ENCODE measurements around the gene CPM. TPM values are rescaled to one million over a fixed set of nuclear protein-coding genes. Genes with fewer than 3 reads are reported as not detected.
"Not testable (repeated sequence)": the region's sequence is repeated elsewhere in the genome, so short reads cannot be mapped to it uniquely, and the experiment has no call there.

Gene CPM
- total RNA-seq, 4 donors from 2014 or later = 233 to 478 (median 301) TPM

DNA sequence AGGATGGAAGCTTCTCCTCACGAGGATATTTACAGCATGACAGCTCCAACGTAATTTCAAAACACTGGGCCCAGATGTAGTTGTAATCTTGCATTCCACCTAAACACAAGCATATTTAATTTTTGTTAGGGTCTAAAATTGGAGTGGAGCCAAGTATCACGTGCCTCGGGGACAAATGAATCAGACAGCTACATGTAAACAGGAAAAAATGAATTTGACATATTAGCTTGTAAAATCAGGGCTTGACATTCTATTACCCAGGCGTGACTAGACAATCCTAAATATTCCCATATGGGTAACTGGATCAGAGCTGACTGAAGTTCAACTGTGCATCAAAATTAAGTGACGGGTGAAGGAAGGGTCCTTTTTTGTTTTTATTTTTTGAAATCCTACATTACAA is 66.0 kb downstream of the CPM start:
- DNase-seq (ENCODE audit: low spot score) (no peak), ATAC-seq (ENCODE audit: low FRiP score) (no peak)
- TF ChIP-seq, protein P1, sequence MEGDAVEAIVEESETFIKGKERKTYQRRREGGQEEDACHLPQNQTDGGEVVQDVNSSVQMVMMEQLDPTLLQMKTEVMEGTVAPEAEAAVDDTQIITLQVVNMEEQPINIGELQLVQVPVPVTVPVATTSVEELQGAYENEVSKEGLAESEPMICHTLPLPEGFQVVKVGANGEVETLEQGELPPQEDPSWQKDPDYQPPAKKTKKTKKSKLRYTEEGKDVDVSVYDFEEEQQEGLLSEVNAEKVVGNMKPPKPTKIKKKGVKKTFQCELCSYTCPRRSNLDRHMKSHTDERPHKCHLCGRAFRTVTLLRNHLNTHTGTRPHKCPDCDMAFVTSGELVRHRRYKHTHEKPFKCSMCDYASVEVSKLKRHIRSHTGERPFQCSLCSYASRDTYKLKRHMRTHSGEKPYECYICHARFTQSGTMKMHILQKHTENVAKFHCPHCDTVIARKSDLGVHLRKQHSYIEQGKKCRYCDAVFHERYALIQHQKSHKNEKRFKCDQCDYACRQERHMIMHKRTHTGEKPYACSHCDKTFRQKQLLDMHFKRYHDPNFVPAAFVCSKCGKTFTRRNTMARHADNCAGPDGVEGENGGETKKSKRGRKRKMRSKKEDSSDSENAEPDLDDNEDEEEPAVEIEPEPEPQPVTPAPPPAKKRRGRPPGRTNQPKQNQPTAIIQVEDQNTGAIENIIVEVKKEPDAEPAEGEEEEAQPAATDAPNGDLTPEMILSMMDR (IDR thresholded peaks at IDR 0.05) = no peak

DNA sequence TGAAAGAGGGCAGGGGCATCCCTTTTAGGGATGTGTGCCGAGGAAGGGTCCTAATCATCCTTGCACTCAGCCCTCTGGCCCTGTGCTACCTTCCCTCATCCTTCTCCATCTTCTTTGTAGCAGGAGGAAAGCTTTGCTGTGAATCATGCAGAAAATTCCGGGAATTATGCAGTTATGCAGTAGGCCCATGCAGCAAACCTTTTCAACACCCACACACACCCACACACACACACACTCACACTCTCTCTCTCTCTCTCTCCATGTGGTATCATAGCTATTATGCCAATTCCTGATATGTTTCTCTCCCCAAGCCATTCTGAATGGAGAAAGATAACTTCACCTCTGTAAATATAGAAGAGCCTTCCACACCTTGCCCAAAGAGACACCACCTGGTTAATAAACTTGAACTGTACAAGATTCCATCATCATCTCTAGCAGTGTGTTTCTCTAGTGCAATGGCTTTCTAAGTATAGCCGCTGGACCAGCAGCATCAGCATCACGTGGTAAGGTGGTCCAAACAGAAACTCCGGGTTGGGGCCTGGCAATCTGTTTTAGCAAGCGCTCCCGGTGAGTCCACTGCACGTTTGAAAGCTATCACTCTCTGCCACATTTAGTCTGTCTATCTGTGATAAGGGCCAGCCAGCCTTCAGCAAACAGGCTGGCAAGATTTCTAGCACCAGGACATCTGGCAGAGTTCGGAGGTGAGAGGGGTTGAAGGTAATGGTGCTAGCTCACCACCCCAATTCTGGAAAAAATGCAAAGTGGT is 67.4 kb downstream of the CPM start:
- ATAC-seq (ENCODE audit: low FRiP score) (no peak), DNase-seq (ENCODE audit: low spot score) (no peak)
- TF ChIP-seq, protein P1 (IDR thresholded peaks at IDR 0.05) = no peak

DNA sequence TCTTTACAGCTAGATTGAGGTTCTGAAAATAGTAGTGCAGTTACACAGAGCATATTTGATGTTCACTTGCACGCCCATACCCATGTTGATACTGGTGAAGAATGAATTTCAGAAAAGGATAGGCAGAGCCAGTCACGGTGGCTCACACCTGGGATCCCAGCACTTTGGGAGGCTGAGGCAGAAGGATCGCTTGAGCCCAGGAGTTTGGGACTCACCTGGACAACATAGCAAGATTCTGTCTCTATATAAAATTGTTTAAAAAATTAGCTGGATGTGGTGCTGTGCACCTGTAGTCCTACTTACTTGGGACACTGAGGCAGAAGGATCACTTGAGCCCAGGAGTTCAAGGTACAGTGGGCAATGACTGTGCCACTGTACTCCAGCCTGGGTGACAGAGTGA is 68.4 kb downstream of the CPM start:
- TF ChIP-seq, protein P1 (IDR thresholded peaks at IDR 0.05) = no peak
- ATAC-seq (ENCODE audit: low FRiP score) (no peak), DNase-seq (ENCODE audit: low spot score) (no peak)

DNA sequence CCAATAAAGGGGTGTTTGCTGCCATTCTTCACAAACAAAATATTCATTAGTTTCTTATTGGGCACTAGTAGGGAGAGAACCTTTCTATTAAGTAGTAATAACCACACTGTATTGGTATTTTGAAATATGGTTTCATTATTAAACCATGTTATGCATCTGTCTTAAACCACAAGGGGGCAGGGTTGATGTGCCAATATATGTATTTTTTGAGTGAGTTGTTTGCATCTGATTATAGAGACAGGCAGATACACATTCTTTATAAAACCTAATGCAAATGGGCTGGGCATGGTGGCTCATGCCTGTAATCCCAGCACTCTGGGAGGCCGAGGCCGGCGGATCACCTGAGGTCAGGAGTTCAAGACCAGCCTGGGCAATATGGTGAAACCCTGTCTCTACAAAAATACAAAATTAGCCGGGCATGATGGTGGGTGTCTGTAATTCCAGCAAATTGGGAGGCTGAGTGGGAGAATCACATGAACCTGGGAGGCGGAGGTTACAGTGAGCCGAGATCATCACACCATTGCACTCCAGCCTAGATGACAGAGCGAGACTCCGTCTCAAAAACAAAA is 69.0 kb downstream of the CPM start:
- not testable (repeated sequence) for ATAC-seq (ENCODE audit: low FRiP score); DNase-seq (ENCODE audit: low spot score)

DNA sequence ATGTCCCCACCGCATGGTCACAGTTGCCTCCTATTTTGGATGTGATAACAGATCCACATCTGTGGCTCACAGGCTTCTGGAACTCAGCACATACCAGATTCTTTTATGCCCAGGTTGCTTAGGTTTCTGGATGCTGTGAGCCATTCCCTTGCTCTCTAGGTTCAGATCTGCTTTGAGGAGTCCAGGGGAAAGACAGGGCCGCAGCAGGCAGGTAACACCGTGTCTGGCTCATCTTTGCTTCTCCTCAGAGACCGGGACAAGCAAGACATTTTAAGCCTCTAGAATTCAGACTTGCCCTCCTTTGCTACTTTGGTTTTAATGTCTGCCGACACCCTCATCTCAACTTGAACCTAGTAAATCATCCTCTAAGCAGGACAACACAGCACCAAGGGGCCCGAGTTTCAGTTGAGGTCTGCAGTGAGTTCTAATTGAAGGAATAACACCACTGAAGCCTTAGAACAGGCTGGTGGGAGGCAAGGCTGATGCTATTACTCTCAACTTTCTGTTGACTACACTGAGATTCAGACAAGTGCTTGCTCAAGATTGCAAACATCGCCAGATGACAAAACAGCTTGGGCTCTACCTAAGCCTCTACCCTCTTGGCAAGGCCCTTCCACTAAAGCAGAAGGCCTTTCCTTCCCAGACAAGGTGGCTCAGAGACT is 69.7 kb downstream of the CPM start:
- TF ChIP-seq, protein P1 (IDR thresholded peaks at IDR 0.05) = no peak
- ATAC-seq (ENCODE audit: low FRiP score) (no peak), DNase-seq (ENCODE audit: low spot score) (no peak)

DNA sequence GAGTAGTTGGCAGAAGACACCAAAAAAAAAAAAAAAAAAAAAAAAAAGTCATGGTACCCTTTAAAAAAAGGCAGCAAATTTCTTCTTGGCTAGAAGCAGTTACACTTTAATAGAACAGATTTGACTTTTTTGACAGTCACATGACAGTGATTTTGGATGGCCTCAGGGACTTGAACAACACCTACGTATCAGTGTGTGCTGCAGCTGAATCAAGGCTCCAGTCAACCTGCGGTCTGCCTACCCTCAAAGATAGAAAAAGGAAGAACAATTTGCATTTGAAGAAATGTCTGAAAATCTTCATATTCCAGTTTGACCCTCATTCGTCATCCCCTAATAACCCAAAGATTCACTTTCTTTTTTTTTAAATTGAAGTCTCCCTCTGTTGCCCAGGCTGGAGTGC is 71.1 kb downstream of the CPM start:
- ATAC-seq (ENCODE audit: low FRiP score) = no peak
- no peak for DNase-seq (ENCODE audit: low spot score)
- TF ChIP-seq, protein P1 (IDR thresholded peaks at IDR 0.05) = no peak

DNA sequence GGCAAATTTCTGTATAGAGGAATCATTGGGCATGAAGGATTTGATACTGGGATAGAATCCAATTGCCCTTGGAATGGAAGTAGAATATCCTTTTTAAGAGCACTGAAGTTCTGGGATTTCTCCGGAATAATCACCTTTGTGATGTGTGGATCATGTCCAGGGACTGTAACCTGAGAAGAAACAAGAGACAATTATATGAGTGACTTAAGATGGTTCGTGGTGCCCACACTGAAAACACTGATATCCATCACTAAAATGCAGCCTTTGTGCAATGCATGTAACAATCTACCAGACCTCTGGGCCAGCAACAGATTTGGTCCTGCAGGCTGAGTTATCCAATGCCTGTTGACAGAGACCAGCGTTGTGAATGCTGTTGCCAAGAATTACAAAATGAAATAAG is 76.5 kb downstream of the CPM start:
- no peak for DNase-seq (ENCODE audit: low spot score)
- TF ChIP-seq, protein P1 (IDR thresholded peaks at IDR 0.05) = no peak
- no peak for ATAC-seq (ENCODE audit: low FRiP score)

Measured in omental fat pad (tissue), 4 donors.